ENCODE measurements around the gene ILK.

The ILK gene

DNA sequence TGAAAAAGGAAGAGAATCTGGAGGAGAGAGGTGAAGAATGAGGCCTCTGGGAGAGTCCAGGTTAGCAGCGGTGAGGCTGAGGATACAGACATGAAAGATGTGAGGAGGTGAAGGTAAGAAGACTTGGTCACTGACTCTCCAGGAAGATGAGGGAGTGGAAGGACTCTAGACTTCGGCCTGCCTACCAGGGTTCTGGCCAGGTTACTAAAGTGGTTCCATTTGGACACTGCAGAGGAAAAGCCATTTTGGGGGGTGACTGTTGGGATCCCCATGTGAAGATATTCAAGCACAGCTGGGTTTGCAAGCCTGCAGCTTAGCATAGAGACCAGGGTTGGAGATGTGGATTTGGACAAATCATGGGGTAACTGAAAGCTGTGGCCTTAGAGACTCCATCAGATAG, 44.3 kb downstream of the ILK start:
- H3K27me3 Mint-ChIP-seq = no peaks in the 10 kb centered on the region
- H3K27ac Mint-ChIP-seq = no peak overlapping the region
- H3K36me3 Mint-ChIP-seq = no peaks in the 10 kb centered on the region
- no peaks in the 10 kb centered on the region for H3K9me3 Mint-ChIP-seq
- ATAC-seq = no peak
- H3K4me1 Mint-ChIP-seq = no peaks in the 10 kb centered on the region
- no peak overlapping the region for H3K4me3 Mint-ChIP-seq

DNA sequence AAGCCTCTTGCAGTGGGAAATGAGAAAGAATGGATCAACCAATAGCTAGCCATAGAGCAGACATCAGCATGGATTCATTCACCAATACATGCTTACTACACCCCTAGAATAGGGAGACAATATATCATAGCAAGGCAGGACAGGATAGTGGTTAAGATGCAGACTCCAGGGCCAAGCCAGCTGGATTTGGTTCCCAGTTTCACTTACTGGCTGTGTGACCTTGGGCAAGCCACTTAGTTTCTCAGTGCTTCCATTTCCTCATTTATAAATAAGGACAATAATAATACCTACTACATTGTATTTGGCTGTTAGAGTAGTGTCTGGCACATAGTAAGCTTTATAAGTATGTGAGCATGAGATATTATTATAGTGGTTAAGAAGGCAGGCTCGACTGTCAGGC, 44.9 kb downstream of the ILK start:
- no peak overlapping the region for H3K4me3 Mint-ChIP-seq
- H3K27ac Mint-ChIP-seq = no peak overlapping the region
- H3K36me3 Mint-ChIP-seq = no peaks in the 10 kb centered on the region
- no peak for ATAC-seq
- no peaks in the 10 kb centered on the region for H3K27me3 Mint-ChIP-seq
- no peaks in the 10 kb centered on the region for H3K9me3 Mint-ChIP-seq
- H3K4me1 Mint-ChIP-seq = no peaks in the 10 kb centered on the region

DNA sequence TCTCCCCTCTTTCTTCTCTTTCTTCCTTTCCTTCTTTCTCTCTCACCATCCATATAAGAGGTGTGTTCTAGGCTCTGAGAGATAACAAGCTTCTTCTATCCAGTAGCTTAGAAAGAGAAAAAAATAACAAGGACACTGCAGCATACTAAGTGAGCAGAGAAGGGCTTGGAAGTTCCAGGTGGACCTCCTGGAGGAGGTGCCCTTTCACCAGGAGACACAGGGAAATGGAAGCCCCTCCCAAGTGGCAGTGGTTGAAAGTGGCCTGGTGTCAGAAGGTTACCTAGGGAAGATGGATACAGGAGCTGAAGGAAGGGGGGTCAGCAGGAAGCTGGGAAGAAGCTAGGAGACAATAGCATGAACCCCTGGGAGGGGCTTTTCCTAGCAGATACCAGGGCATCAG, 46.5 kb downstream of the ILK start:
- Mint-ChIP-seq H3K4me1 (no peaks in the 10 kb centered on the region), H3K4me3 (no peak overlapping the region), H3K9me3 (no peaks in the 10 kb centered on the region), H3K27ac (no peak overlapping the region), H3K27me3 (no peaks in the 10 kb centered on the region), H3K36me3 (no peaks in the 10 kb centered on the region)
- ATAC-seq = no peak

DNA sequence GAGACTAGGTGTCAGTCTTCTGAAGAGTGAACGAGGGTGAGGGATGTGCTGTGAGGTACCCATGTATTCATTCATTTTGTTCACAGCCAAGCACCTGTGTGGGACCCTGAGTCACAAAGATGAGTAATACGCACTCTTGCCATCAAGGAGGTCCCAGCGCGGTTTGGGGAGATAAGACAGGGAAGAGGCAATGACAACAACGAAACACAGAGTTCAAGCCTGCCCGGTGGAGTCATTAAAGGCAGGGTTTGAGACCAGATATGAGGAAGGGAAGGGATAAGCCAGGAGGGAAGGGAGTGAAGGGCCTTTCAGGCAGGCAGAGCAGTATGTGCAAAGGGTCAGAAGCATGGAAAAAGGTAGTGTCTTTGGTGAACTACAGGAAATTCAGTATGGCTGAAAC, 47.4 kb downstream of the ILK start:
- ATAC-seq = no peak
- H3K36me3 Mint-ChIP-seq = peaks cover 1% of the 10 kb centered on the region
- no peak overlapping the region for H3K4me3 Mint-ChIP-seq
- H3K27ac Mint-ChIP-seq = no peak overlapping the region
- H3K27me3 Mint-ChIP-seq = peaks cover 4% of the 10 kb centered on the region
- no peaks in the 10 kb centered on the region for H3K9me3 Mint-ChIP-seq
- H3K4me1 Mint-ChIP-seq = peaks cover 2% of the 10 kb centered on the region

DNA sequence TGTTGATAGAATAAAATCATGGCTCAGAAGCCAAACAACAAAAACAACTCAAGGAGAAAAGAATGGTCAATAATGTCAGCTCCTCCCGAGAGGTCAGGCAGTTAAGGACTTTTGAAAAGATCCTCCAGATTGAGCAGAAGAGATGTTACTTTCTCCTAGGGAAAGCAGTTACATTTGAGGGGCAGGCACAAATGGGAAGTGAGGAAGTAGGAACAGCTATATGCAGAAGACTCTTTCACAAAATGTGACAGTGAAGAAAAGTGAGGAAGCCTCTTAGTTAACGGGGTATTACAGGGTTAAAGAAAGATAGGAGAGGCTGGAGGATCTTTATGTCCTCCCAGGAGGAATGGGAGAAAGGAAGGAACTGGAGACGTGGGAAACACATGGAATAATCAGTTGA, 48.6 kb downstream of the ILK start:
- no peak for ATAC-seq
- peaks cover 10% of the 10 kb centered on the region for H3K4me1 Mint-ChIP-seq
- no peak overlapping the region for H3K27ac Mint-ChIP-seq
- H3K9me3 Mint-ChIP-seq = no peaks in the 10 kb centered on the region
- H3K4me3 Mint-ChIP-seq = no peak overlapping the region
- H3K36me3 Mint-ChIP-seq = peaks cover 8% of the 10 kb centered on the region
- H3K27me3 Mint-ChIP-seq = peaks cover 15% of the 10 kb centered on the region

DNA sequence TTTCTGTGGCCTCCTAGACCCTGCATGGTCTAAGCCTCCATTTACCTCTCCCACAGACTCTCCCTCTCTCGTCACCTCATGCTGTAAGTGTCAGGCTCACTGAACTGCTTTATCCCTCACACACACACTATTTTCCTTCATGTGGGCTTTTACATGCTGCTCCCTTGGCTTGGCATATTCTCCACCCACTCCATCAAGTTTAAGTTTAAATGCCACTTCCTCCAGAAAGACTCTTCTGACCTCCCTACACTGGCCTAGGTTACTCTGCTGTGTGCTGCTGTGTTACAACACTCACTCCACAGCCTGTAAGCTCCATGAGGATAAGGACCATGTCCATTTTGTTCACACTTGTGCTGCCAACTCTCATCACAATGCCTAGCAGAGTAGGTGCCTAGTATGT, 49.5 kb downstream of the ILK start:
- Mint-ChIP-seq H3K4me1 (peaks cover 10% of the 10 kb centered on the region), H3K9me3 (no peaks in the 10 kb centered on the region), H3K4me3 (no peak overlapping the region), H3K27me3 (peaks cover 15% of the 10 kb centered on the region), H3K27ac (no peak overlapping the region), H3K36me3 (peaks cover 8% of the 10 kb centered on the region)
- no peak for ATAC-seq

DNA sequence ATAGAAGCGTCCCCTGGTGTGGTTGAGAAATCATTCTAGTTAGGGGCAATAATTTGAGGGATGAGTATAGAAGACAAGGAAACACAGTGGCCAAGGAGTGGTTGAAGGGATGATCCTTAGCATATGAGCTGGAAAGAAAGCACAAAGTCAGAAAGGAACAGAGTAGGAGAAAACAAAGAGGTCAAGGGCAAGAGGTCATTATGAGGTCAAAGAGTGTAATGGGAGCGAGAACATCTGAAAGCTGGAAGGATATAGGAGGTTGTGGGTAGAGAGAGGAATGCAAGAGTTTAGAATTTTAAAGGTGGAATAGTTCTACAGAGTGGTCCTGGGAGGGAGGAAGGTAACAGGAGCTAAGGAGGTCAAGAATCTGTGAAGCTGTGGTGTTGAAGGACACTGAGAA, 50.1 kb downstream of the ILK start:
- peaks cover 15% of the 10 kb centered on the region for H3K27me3 Mint-ChIP-seq
- ATAC-seq = no peak
- H3K36me3 Mint-ChIP-seq = peaks cover 8% of the 10 kb centered on the region
- H3K4me1 Mint-ChIP-seq = peaks cover 10% of the 10 kb centered on the region
- no peak overlapping the region for H3K4me3 Mint-ChIP-seq
- no peaks in the 10 kb centered on the region for H3K9me3 Mint-ChIP-seq
- no peak overlapping the region for H3K27ac Mint-ChIP-seq

DNA sequence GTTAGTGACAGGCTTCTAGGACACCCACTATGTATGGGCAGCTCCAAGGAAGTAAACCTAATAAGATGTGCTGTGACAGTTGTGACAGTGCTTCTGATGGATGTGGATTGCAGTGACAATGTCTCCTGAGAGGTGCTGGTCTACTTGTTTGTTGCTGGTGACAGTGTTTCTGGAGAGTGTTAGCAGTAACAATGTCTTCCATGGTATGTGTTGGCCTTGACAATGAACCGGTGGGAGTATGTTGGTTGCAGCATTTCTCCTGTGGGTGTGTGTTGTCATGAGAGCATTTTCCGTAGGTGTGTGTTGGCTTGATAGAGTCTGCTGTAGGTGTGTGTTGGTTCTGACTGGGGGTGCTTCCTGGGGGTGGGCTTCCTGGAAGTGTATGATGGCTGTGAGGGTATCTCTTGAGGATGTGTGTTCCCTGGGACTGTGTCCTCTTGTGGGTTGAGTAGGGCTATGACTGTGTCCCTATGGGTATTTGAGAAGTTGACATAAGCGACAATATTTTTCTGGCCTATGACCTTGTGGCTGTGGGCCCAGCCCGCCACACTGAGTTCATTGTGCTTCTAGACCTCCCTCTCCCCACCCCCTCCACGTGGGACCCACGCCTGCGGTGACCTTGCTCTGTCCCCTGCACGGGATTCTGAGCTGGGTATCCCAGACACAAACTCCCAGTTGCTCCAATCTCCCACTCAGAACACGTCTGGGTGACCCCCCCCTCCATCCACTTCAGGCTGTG, 50.9 kb downstream of the ILK start:
- no peak overlapping the region for H3K4me3 Mint-ChIP-seq
- no peaks in the 10 kb centered on the region for H3K9me3 Mint-ChIP-seq
- H3K36me3 Mint-ChIP-seq = peaks cover 8% of the 10 kb centered on the region
- no peak overlapping the region for H3K27ac Mint-ChIP-seq
- H3K27me3 Mint-ChIP-seq = peaks cover 15% of the 10 kb centered on the region
- H3K4me1 Mint-ChIP-seq = peaks cover 10% of the 10 kb centered on the region
- ATAC-seq = no peak

DNA sequence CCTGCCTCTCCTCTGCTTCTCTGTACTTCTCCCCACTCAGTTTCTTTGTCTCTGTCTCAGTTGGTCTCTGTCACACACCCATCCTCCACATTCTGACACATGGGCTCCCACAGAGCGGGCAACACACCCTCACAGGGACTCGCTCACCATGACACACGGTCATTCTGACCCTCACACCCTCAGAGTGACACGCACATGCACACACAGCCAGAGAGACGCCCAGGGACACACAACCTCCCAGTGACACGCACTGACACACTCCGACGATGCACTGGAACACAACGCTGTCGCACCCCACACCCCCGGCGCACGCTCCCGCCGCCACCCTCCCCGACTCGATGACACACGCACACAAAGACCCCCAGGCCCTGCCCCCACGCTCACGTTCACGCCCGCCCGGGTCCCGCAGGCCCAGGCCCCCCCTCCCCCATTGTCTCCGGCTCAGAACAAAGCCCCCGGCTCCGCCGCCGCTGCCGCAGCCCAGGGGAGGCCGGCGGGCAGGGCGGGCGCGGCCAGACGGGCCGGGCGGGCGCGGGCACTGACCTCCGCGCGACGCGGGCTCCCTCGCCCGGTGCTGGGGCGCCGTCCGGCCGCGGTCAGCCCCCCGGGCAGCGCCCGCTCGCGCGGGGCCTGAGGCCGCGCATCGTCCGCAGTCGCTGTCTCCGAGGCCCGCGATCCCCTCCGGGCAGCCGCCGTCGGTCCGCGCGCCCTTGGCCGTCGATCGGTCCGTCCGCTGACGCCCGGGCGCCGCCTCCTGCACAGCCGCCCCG, 51.6 kb downstream of the ILK start:
- Mint-ChIP-seq H3K27me3 (peaks cover 15% of the 10 kb centered on the region), H3K4me3 (no peak overlapping the region), H3K27ac (no peak overlapping the region)

DNA sequence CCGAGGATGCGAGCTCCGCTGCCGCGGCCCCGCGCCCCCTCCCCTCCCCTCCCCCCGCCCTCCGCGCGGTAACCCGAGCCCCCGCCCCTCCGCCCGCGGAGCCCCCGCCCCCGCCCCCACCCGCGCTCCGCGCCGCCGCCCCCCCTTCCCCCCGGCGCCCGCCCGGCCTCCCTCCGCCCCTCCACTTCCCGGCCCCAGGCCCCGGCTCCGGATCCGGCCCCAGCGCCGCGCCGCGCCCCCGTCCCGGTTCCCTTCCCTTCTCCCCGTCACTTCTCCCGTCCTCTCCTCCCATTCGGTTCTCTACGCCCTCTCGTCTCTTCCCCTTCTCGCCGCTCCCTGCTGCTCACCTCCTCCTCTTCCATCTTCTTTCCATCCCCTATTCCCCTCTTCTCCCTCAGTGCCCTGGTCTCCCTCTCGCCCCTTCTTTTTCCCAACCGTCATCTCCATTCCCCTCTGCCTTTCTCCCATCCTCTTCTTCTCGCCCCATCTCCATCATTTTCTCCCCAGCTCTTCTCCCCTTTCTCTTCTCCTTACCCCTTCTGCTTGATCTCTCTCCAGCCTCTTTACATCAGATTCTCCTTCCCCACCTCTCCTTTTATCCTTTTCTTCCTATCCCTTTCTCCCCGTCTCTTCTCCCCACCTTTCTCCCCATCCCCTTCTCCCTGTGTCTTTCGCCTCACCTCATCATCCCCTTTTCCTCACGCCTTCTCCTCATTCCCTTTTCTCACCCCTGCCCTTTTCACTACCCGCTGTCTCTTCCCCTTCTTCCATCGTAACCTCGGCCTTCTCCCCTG, 52.4 kb downstream of the ILK start, which contains the start of gene DCHS1:
DCHS1 (minus strand) TSS at position 20 of the 794 bp plus-strand sequence. CDS start 14,196 bp downstream, outside the sequence.
- Mint-ChIP-seq H3K4me3 (peak within 1 kb of the TSS; percentile 76), H3K4me1 (peaks cover 10% of the 10 kb centered on the region), H3K36me3 (peaks cover 8% of the 10 kb centered on the region), H3K27me3 (peaks cover 15% of the 10 kb centered on the region), H3K9me3 (no peaks in the 10 kb centered on the region), H3K27ac (peak within 1 kb of the TSS; percentile 69)
- no peak for ATAC-seq

More for the DNA sequence above, 51.6 kb downstream of the ILK start:
- Mint-ChIP-seq H3K36me3 (peaks cover 8% of the 10 kb centered on the region), H3K9me3 (no peaks in the 10 kb centered on the region), H3K4me1 (peaks cover 10% of the 10 kb centered on the region)
- ATAC-seq = peak; percentile 39

DNA sequence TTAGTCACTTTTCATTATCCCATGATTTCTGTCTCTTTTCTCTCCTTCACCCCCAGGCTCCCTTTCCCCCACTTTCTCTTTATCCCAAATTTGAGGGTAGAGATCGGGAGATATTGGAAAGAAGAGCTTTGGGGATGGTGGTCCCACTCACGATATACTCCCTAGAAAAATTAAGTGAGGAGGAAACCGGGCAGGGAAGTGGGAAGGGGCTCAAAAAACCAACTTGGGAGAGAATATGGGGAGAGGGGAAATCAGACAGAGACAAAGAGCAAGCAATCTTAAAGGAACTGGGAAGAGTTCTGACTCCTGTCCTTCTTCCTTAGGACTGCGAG, 53.0 kb downstream of the ILK start:
- H3K27me3 Mint-ChIP-seq = peaks cover 15% of the 10 kb centered on the region
- peaks cover 8% of the 10 kb centered on the region for H3K36me3 Mint-ChIP-seq
- no peak for ATAC-seq
- peaks cover 10% of the 10 kb centered on the region for H3K4me1 Mint-ChIP-seq
- peak overlapping the region; percentile 76 for H3K4me3 Mint-ChIP-seq
- H3K9me3 Mint-ChIP-seq = no peaks in the 10 kb centered on the region
- H3K27ac Mint-ChIP-seq = peak overlapping the region; percentile 69

DNA sequence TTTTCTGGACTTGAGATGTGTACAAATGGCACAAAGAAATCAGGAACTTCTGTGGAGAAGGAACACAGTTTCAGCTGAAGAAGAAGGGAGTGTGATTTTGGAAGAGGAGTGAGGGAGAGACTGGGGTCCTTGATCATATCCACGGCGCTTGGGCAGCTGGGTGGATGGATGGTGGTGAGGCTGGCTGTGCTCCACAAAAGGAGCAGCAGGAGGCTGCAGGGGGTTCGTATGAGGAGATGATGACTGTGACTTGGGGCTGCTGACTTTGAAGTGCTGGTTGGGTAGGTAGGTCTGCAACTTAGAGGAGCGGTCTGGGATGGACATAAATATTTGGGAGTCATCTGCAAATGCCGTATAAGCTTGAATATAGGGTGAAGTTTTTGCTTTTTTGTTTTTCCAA, 53.4 kb downstream of the ILK start:
- Mint-ChIP-seq H3K27ac (no peak overlapping the region), H3K4me3 (no peak overlapping the region), H3K9me3 (no peaks in the 10 kb centered on the region), H3K36me3 (peaks cover 8% of the 10 kb centered on the region), H3K27me3 (peaks cover 15% of the 10 kb centered on the region), H3K4me1 (peaks cover 10% of the 10 kb centered on the region)
- ATAC-seq = no peak

DNA sequence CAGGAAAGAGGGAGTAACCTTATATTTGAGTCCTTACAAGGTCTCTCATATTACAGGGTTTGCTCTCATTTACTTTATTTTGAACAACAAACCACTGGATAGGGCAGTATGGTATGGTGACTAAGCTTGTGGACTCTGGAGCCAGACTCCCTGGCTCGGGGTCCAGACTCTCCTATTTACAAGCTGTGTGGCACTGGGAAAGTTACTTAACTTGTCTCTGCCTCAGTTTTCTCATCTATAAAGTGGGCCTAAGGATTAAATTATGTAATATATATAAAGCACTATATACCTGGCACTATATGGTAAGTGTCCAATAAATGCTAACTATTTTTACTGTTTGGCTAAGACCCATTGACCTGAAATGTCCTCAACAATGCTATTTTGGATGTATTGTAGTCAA, 53.8 kb downstream of the ILK start:
- H3K27me3 Mint-ChIP-seq = peaks cover 15% of the 10 kb centered on the region
- peaks cover 8% of the 10 kb centered on the region for H3K36me3 Mint-ChIP-seq
- no peak for ATAC-seq
- no peak overlapping the region for H3K27ac Mint-ChIP-seq
- H3K9me3 Mint-ChIP-seq = no peaks in the 10 kb centered on the region
- no peak overlapping the region for H3K4me3 Mint-ChIP-seq
- peaks cover 10% of the 10 kb centered on the region for H3K4me1 Mint-ChIP-seq

DNA sequence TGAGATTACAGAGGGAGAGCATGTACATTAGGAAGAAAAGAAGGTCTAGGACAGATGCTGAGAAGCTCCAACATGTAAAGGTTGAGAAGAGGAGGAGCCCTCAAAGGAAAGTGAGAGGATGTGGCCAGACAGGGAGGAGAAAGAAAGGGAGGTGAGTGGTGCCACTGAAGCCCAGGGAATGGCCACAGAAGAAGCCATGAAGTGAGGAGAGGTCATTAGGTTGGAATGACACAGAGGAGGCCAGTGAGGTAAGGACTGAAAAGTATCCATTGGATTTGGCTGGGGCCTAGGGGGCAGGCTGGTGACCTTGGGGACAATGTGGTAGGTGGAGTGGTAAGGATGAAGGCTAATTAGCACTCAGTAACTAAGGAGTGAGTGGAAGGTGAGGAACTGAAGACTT, 55.1 kb downstream of the ILK start:
- Mint-ChIP-seq H3K36me3 (peaks cover 8% of the 10 kb centered on the region), H3K4me1 (peaks cover 10% of the 10 kb centered on the region), H3K27ac (no peak overlapping the region), H3K4me3 (no peak overlapping the region), H3K9me3 (no peaks in the 10 kb centered on the region), H3K27me3 (peaks cover 15% of the 10 kb centered on the region)
- no peak for ATAC-seq
